K562 (cell line): ENCODE measurements around the gene SIRT3. TPM values are rescaled to one million over a fixed set of nuclear protein-coding genes. Genes with fewer than 3 reads are reported as not detected.

Experiments
- CSDE1 ChIP-seq, 2 experiments: fragments of 450-650 bp; IDR thresholded peaks; 2 replicates each; pipeline ENCODE4 v1.6.1; 2016; ENCODE audit warnings: mild to moderate bottlenecking in 1 of 2
- FOSL1 ChIP-seq: fragments of 200-800 bp; sonication (Bioruptor generic); conservative IDR thresholded peaks from 2 replicates; pipeline ENCODE4 v1.6.1; 2016; ENCODE audit warnings: missing genetic modification characterization, missing compliant biosample characterization
- FOXJ2 ChIP-seq: fragments of 200-800 bp; sonication (Bioruptor generic); IDR thresholded peaks from 2 replicates; pipeline ENCODE4 v1.6.1; 2016; ENCODE audit warnings: missing genetic modification characterization, missing compliant biosample characterization
- HDAC3 ChIP-seq: fragments of 450-650 bp; IDR thresholded peaks from 2 replicates; pipeline ENCODE4 v1.6.1; 2018; ENCODE audit warnings: borderline replicate concordance, mild to moderate bottlenecking, moderate library complexity; ENCODE audit not compliant: partially characterized antibody
- IRF2 ChIP-seq: sonication (generic); formaldehyde crosslinking; IDR thresholded peaks from 2 replicates; pipeline ENCODE4 v1.8.1; 2022; ENCODE audit warnings: mild to moderate bottlenecking, missing genetic modification reagents
- NCOA1 ChIP-seq: fragments of 450-650 bp; IDR thresholded peaks from 2 replicates; pipeline ENCODE4 v1.6.1; 2016; ENCODE audit warnings: low read depth
- PHTF2 ChIP-seq: fragments of 250-450 bp; sonication (Bioruptor Pico); IDR thresholded peaks from 2 replicates; pipeline ENCODE4 v1.5.0; 2021; ENCODE audit warnings: mild to moderate bottlenecking
- RBFOX2 ChIP-seq: fragments of 200-400 bp; formaldehyde crosslinking; IDR thresholded peaks from 2 replicates; pipeline ENCODE4 v1.6.1; 2017; ENCODE audit warnings: low read depth, mild to moderate bottlenecking, low read length, moderate library complexity
- TAF7 ChIP-seq: fragments of 450-650 bp; IDR thresholded peaks from 2 replicates; pipeline ENCODE4 v1.6.1; 2016; ENCODE audit warnings: missing genetic modification characterization, missing compliant biosample characterization
- YY1 ChIP-seq, 3 experiments: IDR thresholded peaks; 2 replicates each; pipeline ENCODE4 v1.6.1; 2011; ENCODE audit warnings: low read length in 2 of 3, mild to moderate bottlenecking in 2 of 3, moderate library complexity in 2 of 3, borderline replicate concordance in 1 of 3, control low read depth in 1 of 3, low read depth in 1 of 3; ENCODE audit not compliant: insufficient read depth in 3 of 3, insufficient replicate concordance in 2 of 3, control insufficient read depth in 1 of 3, insufficient read length in 1 of 3; ENCODE audit errors: extremely low read depth in 1 of 3
- ZFP1 ChIP-seq: fragments of 450-650 bp; formaldehyde crosslinking; IDR thresholded peaks from 2 replicates; pipeline ENCODE4 v1.4.0; 2020; ENCODE audit warnings: mild to moderate bottlenecking, mixed read lengths
- ZFX ChIP-seq: sonication (generic); formaldehyde crosslinking; IDR thresholded peaks from 2 replicates; pipeline ENCODE4 v1.8.0; 2022; ENCODE audit warnings: mild to moderate bottlenecking, missing genetic modification reagents, moderate library complexity
- ZNF133 ChIP-seq: fragments of 250-450 bp; sonication (Bioruptor Pico); IDR thresholded peaks from 2 replicates; pipeline ENCODE4 v1.4.0; 2020; ENCODE audit warnings: mild to moderate bottlenecking
- ZNF146 ChIP-seq: IDR thresholded peaks from one replicate; pipeline ENCODE4 v1.6.1; 2018; ENCODE audit warnings: missing compliant biosample characterization; ENCODE audit not compliant: unreplicated experiment
- ZNF23 ChIP-seq: fragments of 250-450 bp; sonication (Bioruptor Pico); IDR thresholded peaks from 2 replicates; pipeline ENCODE4 v1.4.0; 2020; ENCODE audit warnings: mild to moderate bottlenecking
- ZNF778 ChIP-seq: fragments of 450-650 bp; formaldehyde crosslinking; IDR thresholded peaks from 2 replicates; pipeline ENCODE4 v1.4.0; 2020; ENCODE audit warnings: mild to moderate bottlenecking, moderate library complexity
- polyA plus RNA-seq, 8 experiments: library from polyadenylated mRNA; depleted of rRNA in 4 of 8; stranded (reverse) in 5 of 8; unstranded in 3 of 8; fragments of >200 nt; fragmentation: Nextera tagmentation in 2 of 8; fragmentation: Illumina TruSeq in 1 of 8; extraction: Ambion mirVana in 2 of 8; extraction: Trizol in 1 of 8; gene quantifications; 2 replicates each; pipeline versions ENCODE4 v1.2.1 to v1.2.3, GENCODE V29; 2011 to 2014; ENCODE audit warnings: inconsistent platforms in 1 of 8, missing spikeins in 1 of 8
- total RNA-seq, 7 experiments: library from RNA; depleted of rRNA in 6 of 7; stranded (reverse); fragments of >200 nt in 6 of 7; fragmentation: Illumina TruSeq in 2 of 7; extraction: Trizol in 2 of 7; gene quantifications; 2 replicates each; pipeline versions ENCODE4 v1.2.1 to v1.2.3, GENCODE V29; 2011 to 2021; ENCODE audit warnings: low replicate concordance in 1 of 7
- TF ChIP-seq, protein P1 (sequence below): sonication (generic); formaldehyde crosslinking; IDR thresholded peaks from 2 replicates; pipeline ENCODE4 v1.8.1; 2023; ENCODE audit warnings: mild to moderate bottlenecking, missing genetic modification reagents
- TF ChIP-seq, protein P2 (sequence below): sonication (generic); formaldehyde crosslinking; IDR thresholded peaks from 2 replicates; pipeline ENCODE4 v1.8.1; 2023; ENCODE audit warnings: missing genetic modification reagents, mild to moderate bottlenecking, borderline replicate concordance
- TF ChIP-seq, protein P3 (sequence below): fragments of 450-650 bp; IDR thresholded peaks from 2 replicates; pipeline ENCODE4 v1.6.1; 2017; ENCODE audit warnings: mild to moderate bottlenecking, moderate library complexity

The SIRT3 gene
- total and polyA plus RNA-seq, 9 of the 15 experiments (the other 6 are each of a cell fraction or from before 2014, with no cell fraction given), result 1.9 to 27.5 (median 14.5) TPM

DNA sequence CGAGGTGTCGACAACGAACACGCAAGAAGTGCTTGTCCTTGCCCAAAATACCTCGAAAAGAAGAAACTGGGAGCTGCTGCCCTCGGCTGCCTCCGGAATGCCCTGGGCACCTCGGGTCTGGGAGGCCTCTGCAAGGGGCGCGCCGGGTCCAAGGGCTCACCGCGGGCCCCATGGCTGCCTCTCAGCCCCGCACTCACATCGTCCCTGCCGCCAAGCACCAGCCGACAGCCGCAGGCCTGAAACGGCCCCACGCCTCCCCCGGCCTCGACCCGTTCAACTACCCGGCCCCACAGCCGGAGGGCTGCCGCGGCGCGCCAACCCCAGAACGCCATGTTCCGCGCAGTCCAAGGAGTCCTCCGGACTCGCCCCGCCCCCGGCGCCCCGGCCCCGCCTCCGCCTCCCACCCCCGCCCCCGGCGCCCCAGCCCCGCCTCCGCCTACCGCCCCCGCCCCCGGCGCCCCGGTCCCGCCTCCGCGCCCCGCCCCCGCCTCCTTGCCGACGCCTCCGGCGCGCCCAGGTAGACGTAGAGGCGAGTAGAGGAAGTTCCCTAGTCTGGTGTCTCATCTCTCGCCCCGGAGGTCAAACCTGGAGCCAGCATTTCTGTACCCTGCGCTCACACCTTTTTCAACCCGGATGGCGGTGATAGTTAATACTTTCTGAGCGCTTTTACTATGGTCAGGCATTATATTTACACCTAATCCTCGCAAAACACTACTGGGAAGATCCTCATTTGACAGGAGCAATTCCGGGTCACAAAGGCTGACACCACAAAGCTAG lies at the start of gene SIRT3 (continued):
- TF ChIP-seq YY1 (IDR thresholded peaks at IDR 0.05; ENCODE audit: borderline replicate concordance in 1 of 3, control insufficient read depth in 1 of 3, extremely low read depth in 1 of 3, insufficient read depth in 3 of 3, insufficient read length in 1 of 3, insufficient replicate concordance in 2 of 3, low read depth in 1 of 3, low read length in 2 of 3), result peak; percentile 49 to 90 (median 81)
- TF ChIP-seq, protein P1, sequence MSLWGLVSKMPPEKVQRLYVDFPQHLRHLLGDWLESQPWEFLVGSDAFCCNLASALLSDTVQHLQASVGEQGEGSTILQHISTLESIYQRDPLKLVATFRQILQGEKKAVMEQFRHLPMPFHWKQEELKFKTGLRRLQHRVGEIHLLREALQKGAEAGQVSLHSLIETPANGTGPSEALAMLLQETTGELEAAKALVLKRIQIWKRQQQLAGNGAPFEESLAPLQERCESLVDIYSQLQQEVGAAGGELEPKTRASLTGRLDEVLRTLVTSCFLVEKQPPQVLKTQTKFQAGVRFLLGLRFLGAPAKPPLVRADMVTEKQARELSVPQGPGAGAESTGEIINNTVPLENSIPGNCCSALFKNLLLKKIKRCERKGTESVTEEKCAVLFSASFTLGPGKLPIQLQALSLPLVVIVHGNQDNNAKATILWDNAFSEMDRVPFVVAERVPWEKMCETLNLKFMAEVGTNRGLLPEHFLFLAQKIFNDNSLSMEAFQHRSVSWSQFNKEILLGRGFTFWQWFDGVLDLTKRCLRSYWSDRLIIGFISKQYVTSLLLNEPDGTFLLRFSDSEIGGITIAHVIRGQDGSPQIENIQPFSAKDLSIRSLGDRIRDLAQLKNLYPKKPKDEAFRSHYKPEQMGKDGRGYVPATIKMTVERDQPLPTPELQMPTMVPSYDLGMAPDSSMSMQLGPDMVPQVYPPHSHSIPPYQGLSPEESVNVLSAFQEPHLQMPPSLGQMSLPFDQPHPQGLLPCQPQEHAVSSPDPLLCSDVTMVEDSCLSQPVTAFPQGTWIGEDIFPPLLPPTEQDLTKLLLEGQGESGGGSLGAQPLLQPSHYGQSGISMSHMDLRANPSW, result no peak
- no peak for TF ChIP-seq IRF2
- TF ChIP-seq ZNF146 (CRISPR knock-in tag), result no peak
- no peak for TF ChIP-seq ZNF778
- TF ChIP-seq CSDE1 (IDR thresholded peaks at IDR 0.05), result 0 out of 4 replicates have a peak, but pooled peaks of 1 of the 2 experiments have one; percentile 58
- peak; percentile 12; the same call in 1 of the 2 replicates for TF ChIP-seq TAF7
- TF ChIP-seq, protein P2, sequence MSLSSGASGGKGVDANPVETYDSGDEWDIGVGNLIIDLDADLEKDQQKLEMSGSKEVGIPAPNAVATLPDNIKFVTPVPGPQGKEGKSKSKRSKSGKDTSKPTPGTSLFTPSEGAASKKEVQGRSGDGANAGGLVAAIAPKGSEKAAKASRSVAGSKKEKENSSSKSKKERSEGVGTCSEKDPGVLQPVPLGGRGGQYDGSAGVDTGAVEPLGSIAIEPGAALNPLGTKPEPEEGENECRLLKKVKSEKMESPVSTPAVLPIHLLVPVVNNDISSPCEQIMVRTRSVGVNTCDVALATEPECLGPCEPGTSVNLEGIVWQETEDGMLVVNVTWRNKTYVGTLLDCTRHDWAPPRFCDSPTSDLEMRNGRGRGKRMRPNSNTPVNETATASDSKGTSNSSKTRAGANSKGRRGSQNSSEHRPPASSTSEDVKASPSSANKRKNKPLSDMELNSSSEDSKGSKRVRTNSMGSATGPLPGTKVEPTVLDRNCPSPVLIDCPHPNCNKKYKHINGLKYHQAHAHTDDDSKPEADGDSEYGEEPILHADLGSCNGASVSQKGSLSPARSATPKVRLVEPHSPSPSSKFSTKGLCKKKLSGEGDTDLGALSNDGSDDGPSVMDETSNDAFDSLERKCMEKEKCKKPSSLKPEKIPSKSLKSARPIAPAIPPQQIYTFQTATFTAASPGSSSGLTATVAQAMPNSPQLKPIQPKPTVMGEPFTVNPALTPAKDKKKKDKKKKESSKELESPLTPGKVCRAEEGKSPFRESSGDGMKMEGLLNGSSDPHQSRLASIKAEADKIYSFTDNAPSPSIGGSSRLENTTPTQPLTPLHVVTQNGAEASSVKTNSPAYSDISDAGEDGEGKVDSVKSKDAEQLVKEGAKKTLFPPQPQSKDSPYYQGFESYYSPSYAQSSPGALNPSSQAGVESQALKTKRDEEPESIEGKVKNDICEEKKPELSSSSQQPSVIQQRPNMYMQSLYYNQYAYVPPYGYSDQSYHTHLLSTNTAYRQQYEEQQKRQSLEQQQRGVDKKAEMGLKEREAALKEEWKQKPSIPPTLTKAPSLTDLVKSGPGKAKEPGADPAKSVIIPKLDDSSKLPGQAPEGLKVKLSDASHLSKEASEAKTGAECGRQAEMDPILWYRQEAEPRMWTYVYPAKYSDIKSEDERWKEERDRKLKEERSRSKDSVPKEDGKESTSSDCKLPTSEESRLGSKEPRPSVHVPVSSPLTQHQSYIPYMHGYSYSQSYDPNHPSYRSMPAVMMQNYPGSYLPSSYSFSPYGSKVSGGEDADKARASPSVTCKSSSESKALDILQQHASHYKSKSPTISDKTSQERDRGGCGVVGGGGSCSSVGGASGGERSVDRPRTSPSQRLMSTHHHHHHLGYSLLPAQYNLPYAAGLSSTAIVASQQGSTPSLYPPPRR (CRISPR knock-in tag), result no peak
- TF ChIP-seq FOXJ2, result no peak
- peak; percentile 65 for TF ChIP-seq HDAC3
- TF ChIP-seq ZFP1 (CRISPR knock-in tag), result peak; percentile 33; the same call in 1 of the 2 replicates
- peak; percentile 91; the same call in 1 of the 2 replicates for TF ChIP-seq NCOA1
- peak; percentile 66 for TF ChIP-seq RBFOX2
- TF ChIP-seq ZNF133 (CRISPR knock-in tag), result no peak
- no peak for TF ChIP-seq ZNF23
- no peak for TF ChIP-seq PHTF2 (CRISPR knock-in tag)
- TF ChIP-seq, protein P3, sequence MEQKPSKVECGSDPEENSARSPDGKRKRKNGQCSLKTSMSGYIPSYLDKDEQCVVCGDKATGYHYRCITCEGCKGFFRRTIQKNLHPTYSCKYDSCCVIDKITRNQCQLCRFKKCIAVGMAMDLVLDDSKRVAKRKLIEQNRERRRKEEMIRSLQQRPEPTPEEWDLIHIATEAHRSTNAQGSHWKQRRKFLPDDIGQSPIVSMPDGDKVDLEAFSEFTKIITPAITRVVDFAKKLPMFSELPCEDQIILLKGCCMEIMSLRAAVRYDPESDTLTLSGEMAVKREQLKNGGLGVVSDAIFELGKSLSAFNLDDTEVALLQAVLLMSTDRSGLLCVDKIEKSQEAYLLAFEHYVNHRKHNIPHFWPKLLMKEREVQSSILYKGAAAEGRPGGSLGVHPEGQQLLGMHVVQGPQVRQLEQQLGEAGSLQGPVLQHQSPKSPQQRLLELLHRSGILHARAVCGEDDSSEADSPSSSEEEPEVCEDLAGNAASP, result no peak
- TF ChIP-seq ZFX (CRISPR knock-in tag), result peak; percentile 93
- TF ChIP-seq FOSL1 (tag), result peak; percentile 37
